Glomerular endothelial cell (primary cell): ENCODE results near the gene WNT8A. TPM values are rescaled to one million over a fixed set of nuclear protein-coding genes. Genes with fewer than 3 reads are reported as not detected.
A peak's percentile ranks its signal among the peaks of the same experiment; 100 is the strongest.
"Not testable (repeated sequence)": the region's sequence is repeated elsewhere in the genome, so short reads cannot be mapped to it uniquely, and the experiment has no call there.

Experiments used
- DNase-seq: peaks from one replicate; pipeline ENCODE4 v3.0.0-alpha.2; 2011; ENCODE audit warnings: low read depth, low spot score; ENCODE audit errors: extremely low read depth
- total RNA-seq: library from RNA; depleted of rRNA; stranded (reverse); fragments of >200 nt; gene quantifications from 2 replicates; pipeline ENCODE4 v1.2.3, GENCODE V29; 2015

The WNT8A gene
- not detected in 2 replicates for total RNA-seq

GRCh38 chr5:138083702-138084101, at the start of gene WNT8A:
WNT8A (plus strand) TSS chr5:138084033; CDS start chr5:138084128, 95 bp downstream.
- no peak for DNase-seq

GRCh38 chr5:138035605-138036537, 48.0 kb upstream of the WNT8A start:
- DNase-seq = peak; percentile 87

GRCh38 chr5:138037271-138037670, 46.6 kb upstream of the WNT8A start:
- DNase-seq = no peak

- DNase-seq = no peak
These were observed 45.8 kb upstream of the WNT8A start for GRCh38 chr5:138037907-138038633.

- no peak for DNase-seq
These were observed 45.0 kb upstream of the WNT8A start for GRCh38 chr5:138038826-138039225.

- DNase-seq = not testable (repeated sequence)
These were observed 38.5 kb upstream of the WNT8A start for GRCh38 chr5:138045283-138045682.

GRCh38 chr5:138051441-138052296, 32.2 kb upstream of the WNT8A start:
- no peak for DNase-seq

GRCh38 chr5:138052718-138053117, 31.1 kb upstream of the WNT8A start:
- not testable (repeated sequence) for DNase-seq

- no peak for DNase-seq
These were observed 30.3 kb upstream of the WNT8A start for GRCh38 chr5:138053554-138053953.

GRCh38 chr5:138054206-138054605, 29.6 kb upstream of the WNT8A start:
- DNase-seq = no peak

- no peak for DNase-seq
These were observed 28.8 kb upstream of the WNT8A start for GRCh38 chr5:138054847-138055558.

- DNase-seq = no peak
These were observed 19.3 kb upstream of the WNT8A start for GRCh38 chr5:138064526-138064925.

GRCh38 chr5:138065102-138065501, 18.7 kb upstream of the WNT8A start:
- no peak for DNase-seq

- no peak for DNase-seq
These were observed 15.9 kb upstream of the WNT8A start for GRCh38 chr5:138067945-138068344.

GRCh38 chr5:138068742-138069600, 14.9 kb upstream of the WNT8A start:
- DNase-seq = peak; percentile 60

- not testable (repeated sequence) for DNase-seq
These were observed 13.8 kb upstream of the WNT8A start for GRCh38 chr5:138070026-138070425.

GRCh38 chr5:138077064-138077696, 6.7 kb upstream of the WNT8A start:
- DNase-seq = no peak

- DNase-seq = no peak
These were observed 5.7 kb upstream of the WNT8A start for GRCh38 chr5:138078006-138078643.
